ENCODE data around the gene UGT1A8.

The UGT1A8 gene

GRCh38 chr2:233775414-233775813, 158.0 kb downstream of the UGT1A8 start:
- DNase-seq: no peak
- no peak for ATAC-seq
- no peak overlapping the region for H3K4me3 Mint-ChIP-seq
- H3K27me3 Mint-ChIP-seq: peaks cover 18% of the 10 kb centered on the region
- no peaks in the 10 kb centered on the region for H3K4me1 Mint-ChIP-seq
- peaks cover 3 to 37% of the 10 kb centered on the region in 2 donors for H3K9me3 Mint-ChIP-seq
- H3K27ac Mint-ChIP-seq: peak overlapping the region in 1 of 2 donors; percentile 57

GRCh38 chr2:233778030-233778429, 160.6 kb downstream of the UGT1A8 start, which contains the start of gene MROH2A:
Gene MROH2A, plus strand, starts transcription at chr2:233778330. Its CDS starts 1,029 bp downstream, at chr2:233779359.
- H3K4me3 Mint-ChIP-seq: no peak within 1 kb of the TSS
- H3K27me3 Mint-ChIP-seq: peaks cover 36% of the 10 kb centered on the region
- no peak for ATAC-seq
- H3K9me3 Mint-ChIP-seq: peaks cover 3 to 37% of the 10 kb centered on the region in 2 donors
- no peak for DNase-seq
- H3K27ac Mint-ChIP-seq: no peak within 1 kb of the TSS
- H3K4me1 Mint-ChIP-seq: no peaks in the 10 kb centered on the region

- Mint-ChIP-seq H3K4me3 (no peak overlapping the region), H3K4me1 (no peaks in the 10 kb centered on the region), H3K27me3 (peaks cover 37% of the 10 kb centered on the region), H3K9me3 (peaks cover 3 to 37% of the 10 kb centered on the region in 2 donors), H3K27ac (no peak overlapping the region)
- ATAC-seq: no peak
- DNase-seq: no peak
These were observed 162.3 kb downstream of the UGT1A8 start for GRCh38 chr2:233779722-233780121.

GRCh38 chr2:233780771-233781170, 163.3 kb downstream of the UGT1A8 start:
- H3K27me3 Mint-ChIP-seq: peaks cover 35% of the 10 kb centered on the region

GRCh38 chr2:233789554-233789953, 172.1 kb downstream of the UGT1A8 start:
- Mint-ChIP-seq H3K27me3 (peaks cover 15% of the 10 kb centered on the region), H3K4me3 (no peak overlapping the region), H3K9me3 (peaks cover 14 to 15% of the 10 kb centered on the region in 2 donors), H3K4me1 (no peaks in the 10 kb centered on the region), H3K27ac (no peak overlapping the region)
- DNase-seq: no peak
- ATAC-seq: no peak

More at GRCh38 chr2:233780771-233781170, 163.3 kb downstream of the UGT1A8 start:
- peaks cover 7 to 35% of the 10 kb centered on the region in 2 donors for H3K9me3 Mint-ChIP-seq
- DNase-seq (no peak), ATAC-seq (no peak)
- H3K4me1 Mint-ChIP-seq: no peaks in the 10 kb centered on the region
- no peak overlapping the region for H3K27ac Mint-ChIP-seq
- no peak overlapping the region for H3K4me3 Mint-ChIP-seq

- DNase-seq: no peak
- Mint-ChIP-seq H3K9me3 (peaks cover 2 to 3% of the 10 kb centered on the region in 2 donors), H3K4me3 (no peak overlapping the region), H3K4me1 (no peaks in the 10 kb centered on the region), H3K27ac (peak overlapping the region in 1 of 2 donors; percentile 10), H3K27me3 (peaks cover under 1% of the 10 kb centered on the region)
- no peak for ATAC-seq
These were observed 173.9 kb downstream of the UGT1A8 start for GRCh38 chr2:233791151-233791882.

- Mint-ChIP-seq H3K9me3 (no peaks in the 10 kb centered on the region), H3K27me3 (no peaks in the 10 kb centered on the region), H3K27ac (no peak overlapping the region), H3K4me1 (no peaks in the 10 kb centered on the region), H3K4me3 (no peak overlapping the region)
- no peak for ATAC-seq
- DNase-seq: no peak
These were observed 174.5 kb downstream of the UGT1A8 start for GRCh38 chr2:233791883-233792329.

GRCh38 chr2:233792720-233793119, 175.3 kb downstream of the UGT1A8 start:
- no peak for DNase-seq

GRCh38 chr2:233793465-233794127, 176.2 kb downstream of the UGT1A8 start:
- DNase-seq: no peak
- no peak for ATAC-seq
- Mint-ChIP-seq H3K9me3 (no peaks in the 10 kb centered on the region), H3K4me1 (no peaks in the 10 kb centered on the region), H3K27ac (no peak overlapping the region), H3K4me3 (no peak overlapping the region), H3K27me3 (peaks cover 2% of the 10 kb centered on the region)

More at GRCh38 chr2:233792720-233793119, 175.3 kb downstream of the UGT1A8 start:
- Mint-ChIP-seq H3K4me1 (no peaks in the 10 kb centered on the region), H3K4me3 (no peak overlapping the region), H3K27ac (peak overlapping the region in 1 of 2 donors; percentile 36), H3K9me3 (no peaks in the 10 kb centered on the region), H3K27me3 (no peaks in the 10 kb centered on the region)
- no peak for ATAC-seq

- Mint-ChIP-seq H3K4me3 (no peak overlapping the region), H3K9me3 (no peaks in the 10 kb centered on the region), H3K27me3 (peaks cover 8% of the 10 kb centered on the region), H3K4me1 (no peaks in the 10 kb centered on the region), H3K27ac (peak overlapping the region in 1 of 2 donors; percentile 45)
- no peak for ATAC-seq
- no peak for DNase-seq
These were observed 176.8 kb downstream of the UGT1A8 start for GRCh38 chr2:233794128-233794658.

GRCh38 chr2:233795735-233796171, 178.3 kb downstream of the UGT1A8 start:
- Mint-ChIP-seq H3K27me3 (peaks cover 11% of the 10 kb centered on the region), H3K4me1 (no peaks in the 10 kb centered on the region), H3K9me3 (no peaks in the 10 kb centered on the region), H3K27ac (no peak overlapping the region), H3K4me3 (no peak overlapping the region)
- DNase-seq (no peak), ATAC-seq (no peak)

- Mint-ChIP-seq H3K27ac (no peak overlapping the region), H3K9me3 (no peaks in the 10 kb centered on the region)
- ATAC-seq: no peak
These were observed 178.8 kb downstream of the UGT1A8 start for GRCh38 chr2:233796254-233796653.

GRCh38 chr2:233798335-233799086, 181.1 kb downstream of the UGT1A8 start:
- Mint-ChIP-seq H3K4me1 (peaks cover 9% of the 10 kb centered on the region), H3K27ac (peak overlapping the region in 1 of 2 donors; percentile 10), H3K27me3 (peaks cover 25% of the 10 kb centered on the region), H3K9me3 (no peaks in the 10 kb centered on the region), H3K4me3 (no peak overlapping the region)
- ATAC-seq (no peak), DNase-seq (no peak)

More at GRCh38 chr2:233796254-233796653, 178.8 kb downstream of the UGT1A8 start:
- H3K4me1 Mint-ChIP-seq: peaks cover 4% of the 10 kb centered on the region
- DNase-seq: peak in 1 of 2 donors; percentile 4
- no peak overlapping the region for H3K4me3 Mint-ChIP-seq
- peaks cover 11% of the 10 kb centered on the region for H3K27me3 Mint-ChIP-seq

- Mint-ChIP-seq H3K27me3 (peaks cover 31% of the 10 kb centered on the region), H3K4me1 (peaks cover 9% of the 10 kb centered on the region), H3K9me3 (no peaks in the 10 kb centered on the region), H3K27ac (no peak overlapping the region), H3K4me3 (no peak overlapping the region)
- DNase-seq (peak in 1 of 2 donors; percentile 4), ATAC-seq (no peak)
These were observed 181.7 kb downstream of the UGT1A8 start for GRCh38 chr2:233799087-233799665.

- Mint-ChIP-seq H3K4me1 (peaks cover 9% of the 10 kb centered on the region), H3K27me3 (peaks cover 37% of the 10 kb centered on the region), H3K4me3 (no peak overlapping the region), H3K9me3 (no peaks in the 10 kb centered on the region), H3K27ac (peak overlapping the region in 1 of 2 donors; percentile 57)
- DNase-seq (no peak), ATAC-seq (no peak)
These were observed 182.3 kb downstream of the UGT1A8 start for GRCh38 chr2:233799716-233800115.

Data from stimulated activated naive CD8-positive, alpha-beta T cell treated with anti-CD3 and anti-CD28 coated beads, Interleukin-15, amount 100 ng/mL, for 72 hours (primary cell).